ENCODE results near the gene MATN1.

- TF ChIP-seq, protein P1, sequence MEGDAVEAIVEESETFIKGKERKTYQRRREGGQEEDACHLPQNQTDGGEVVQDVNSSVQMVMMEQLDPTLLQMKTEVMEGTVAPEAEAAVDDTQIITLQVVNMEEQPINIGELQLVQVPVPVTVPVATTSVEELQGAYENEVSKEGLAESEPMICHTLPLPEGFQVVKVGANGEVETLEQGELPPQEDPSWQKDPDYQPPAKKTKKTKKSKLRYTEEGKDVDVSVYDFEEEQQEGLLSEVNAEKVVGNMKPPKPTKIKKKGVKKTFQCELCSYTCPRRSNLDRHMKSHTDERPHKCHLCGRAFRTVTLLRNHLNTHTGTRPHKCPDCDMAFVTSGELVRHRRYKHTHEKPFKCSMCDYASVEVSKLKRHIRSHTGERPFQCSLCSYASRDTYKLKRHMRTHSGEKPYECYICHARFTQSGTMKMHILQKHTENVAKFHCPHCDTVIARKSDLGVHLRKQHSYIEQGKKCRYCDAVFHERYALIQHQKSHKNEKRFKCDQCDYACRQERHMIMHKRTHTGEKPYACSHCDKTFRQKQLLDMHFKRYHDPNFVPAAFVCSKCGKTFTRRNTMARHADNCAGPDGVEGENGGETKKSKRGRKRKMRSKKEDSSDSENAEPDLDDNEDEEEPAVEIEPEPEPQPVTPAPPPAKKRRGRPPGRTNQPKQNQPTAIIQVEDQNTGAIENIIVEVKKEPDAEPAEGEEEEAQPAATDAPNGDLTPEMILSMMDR (IDR thresholded peaks at IDR 0.05; ENCODE audit: low read depth, low read length, missing input control): no peak
- TF ChIP-seq RAD21 (IDR thresholded peaks at IDR 0.05): no peak
These were observed 33.3 kb downstream of the MATN1 start for GRCh38 chr1:30689901-30690645.
